Measurements from ENCODE around the gene MLLT6. TPM values are rescaled to one million over a fixed set of nuclear protein-coding genes. Genes with fewer than 3 reads are reported as not detected.

MLLT6 gene
- total and polyA plus RNA-seq, 10 of the 15 experiments (the other 5 are each of a cell fraction or from before 2014, with no cell fraction given): 4.8 to 105 (median 36.3) TPM

- TF ChIP-seq REST (IDR thresholded peaks at IDR 0.05; ENCODE audit: low read depth, low read length) (no peak), SUZ12 (IDR thresholded peaks at IDR 0.05; ENCODE audit: unreplicated experiment) (no peak), SUPT20H (IDR thresholded peaks at IDR 0.05; ENCODE audit: borderline replicate concordance, control insufficient read depth, low read depth, low read length) (no peak), RAD21 (IDR thresholded peaks at IDR 0.05; ENCODE audit: insufficient read depth, low read depth, low read length) (peak; percentile 100), RELA (IDR thresholded peaks at IDR 0.05; ENCODE audit: borderline replicate concordance, partially characterized antibody) (no peak), RELB (IDR thresholded peaks at IDR 0.05; ENCODE audit: low read depth) (no peak), PAX5 (IDR thresholded peaks at IDR 0.05; ENCODE audit: borderline replicate concordance, low read depth, low read length) (no peak), POU2F2 (IDR thresholded peaks at IDR 0.05; ENCODE audit: borderline replicate concordance, low read depth, low read length) (peak; percentile 51; the same call in 1 of the 3 replicates), BHLHE40 (IDR thresholded peaks at IDR 0.05; ENCODE audit: borderline replicate concordance in 1 of 2, low read depth in 2 of 2, low read length in 1 of 2) (peak in 1 of 2 experiments; percentile 60; a peak in 1 of 4 replicates), SKIL (IDR thresholded peaks at IDR 0.05; ENCODE audit: low read depth, poor library complexity, severe bottlenecking) (peak; percentile 54), GABPA (IDR thresholded peaks at IDR 0.05; ENCODE audit: low read depth) (no peak), ZNF207 (IDR thresholded peaks at IDR 0.05; ENCODE audit: borderline replicate concordance) (peak; percentile 55; the same call in 1 of the 2 replicates)
Measured at GRCh38 chr17:38667099-38667786, 37.8 kb upstream of the MLLT6 start (continued).
